HG03045 (cell line): ENCODE results near the gene ANXA10.

Experiments
- ATAC-seq: cut with Tn5 transposase; IDR thresholded peaks from one replicate; pipeline ENCODE4 v1.9.1; 2021; ENCODE audit warnings: mild to moderate bottlenecking, moderate library complexity; ENCODE audit not compliant: unreplicated experiment

Gene ANXA10

DNA sequence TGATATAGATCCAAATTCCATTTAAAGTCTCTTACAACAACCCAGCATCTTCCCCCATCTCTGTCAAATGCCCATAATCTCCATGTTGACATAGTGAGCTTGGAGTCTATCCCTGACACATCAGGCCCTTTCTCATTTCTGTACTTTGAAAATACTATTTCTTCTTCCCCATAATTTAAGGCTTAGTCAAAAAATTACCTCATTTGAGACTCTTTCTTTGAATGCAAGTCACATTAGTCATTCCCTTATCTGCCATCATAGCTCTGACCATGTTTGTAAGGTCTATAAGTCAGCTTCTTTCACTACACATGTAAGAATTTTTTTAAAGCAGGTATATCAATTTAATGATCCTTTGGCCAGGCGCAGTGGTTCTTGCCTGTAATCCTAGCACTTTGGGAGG is 126.3 kb downstream of the ANXA10 start:
- ATAC-seq: no peak

DNA sequence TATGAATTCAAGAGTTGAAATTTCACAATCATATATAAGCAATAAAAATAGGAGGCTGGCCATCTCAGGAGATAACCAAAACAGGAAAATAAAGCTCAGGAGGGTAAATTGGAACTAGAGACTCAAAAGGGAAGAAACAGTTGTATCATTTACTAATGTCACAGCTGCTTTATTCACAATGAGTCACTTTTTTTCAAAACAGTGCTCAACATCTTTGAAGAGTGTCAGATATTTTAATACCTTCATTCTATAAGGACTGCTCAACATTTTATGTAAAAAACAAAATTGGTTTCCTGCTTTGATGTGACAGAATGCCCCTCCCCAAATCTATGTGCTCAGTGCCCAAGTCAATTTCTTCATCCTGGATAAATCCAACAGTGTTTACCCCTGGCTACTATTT is 128.6 kb downstream of the ANXA10 start:
- no peak for ATAC-seq

DNA sequence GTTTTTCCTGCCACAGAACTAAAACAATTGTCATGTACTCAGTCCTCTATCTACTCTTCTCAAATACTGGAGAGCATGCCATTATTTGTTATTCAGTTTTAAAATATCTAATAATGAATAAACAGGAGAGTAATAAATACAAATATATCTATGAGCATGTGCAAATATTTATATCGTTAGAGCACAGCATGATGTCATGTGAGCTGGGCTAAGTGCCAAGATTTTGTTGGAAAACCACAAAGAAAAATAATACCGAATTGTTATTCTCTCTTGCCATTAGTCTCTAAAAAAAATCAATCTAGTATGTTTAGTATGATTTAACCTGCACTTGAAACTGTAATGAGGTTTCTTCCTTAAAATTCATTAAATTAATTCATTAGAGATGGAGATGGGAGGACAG is 129.0 kb downstream of the ANXA10 start:
- ATAC-seq: no peak
